Head of caudate nucleus (tissue), 42 donors: ENCODE data around the gene PPP1R17.

Experiments
- DNase-seq, 42 donors: peaks; one replicate each; pipeline versions ENCODE4 v3.0.0 to v3.0.0-alpha.2; 2020 to 2021; ENCODE audit warnings: mixed read lengths in 7 of 42
- intact Hi-C: fragments of 100-400 bp; cut with DNase I; formaldehyde crosslinking; loops from one replicate; pipeline ENCODE4 v1.15.0; 2022

Gene PPP1R17

DNA sequence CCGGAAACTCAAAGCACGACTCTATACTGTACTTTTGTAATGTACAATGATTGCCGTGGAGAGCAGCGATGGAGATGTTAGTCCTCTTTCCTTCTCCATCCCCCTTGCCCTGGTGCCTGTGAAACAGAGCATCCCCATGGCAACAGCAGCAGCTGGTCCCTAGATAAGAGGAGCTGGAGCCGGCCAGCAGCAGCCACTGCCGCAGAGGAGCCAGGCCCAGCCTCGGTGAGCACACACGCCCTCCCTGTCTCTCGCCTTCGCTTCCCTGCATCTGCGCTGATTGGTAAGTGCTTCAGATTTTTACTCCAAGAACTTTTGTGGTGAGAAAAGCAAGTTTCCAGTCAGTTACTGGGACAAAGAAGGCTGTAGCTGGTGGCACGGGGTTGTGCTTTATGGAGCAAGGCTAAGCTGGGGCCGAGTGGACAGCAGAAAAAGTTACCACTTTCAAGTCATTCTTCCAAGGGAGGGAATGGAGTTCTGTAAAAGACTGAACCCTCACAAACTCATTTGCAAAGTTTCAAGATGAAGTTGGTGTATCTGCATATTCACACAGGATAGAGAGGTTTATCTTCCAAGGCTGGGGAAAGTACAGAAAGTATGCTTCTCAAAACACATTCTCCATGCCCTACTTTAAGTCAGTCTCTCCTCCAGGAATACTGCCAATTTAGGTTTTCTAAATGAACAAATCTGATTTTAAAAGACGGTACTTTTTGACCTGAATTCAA lies at the start of gene PPP1R17:
Gene PPP1R17, plus strand, starts transcription at position 192 of the 725 bp plus-strand sequence. CDS start 5,227 bp downstream, outside the sequence.
- intact Hi-C loops = no loop called here
- DNase-seq = peak in 9 of 42 donors; percentile 2 to 47 (median 11)

DNA sequence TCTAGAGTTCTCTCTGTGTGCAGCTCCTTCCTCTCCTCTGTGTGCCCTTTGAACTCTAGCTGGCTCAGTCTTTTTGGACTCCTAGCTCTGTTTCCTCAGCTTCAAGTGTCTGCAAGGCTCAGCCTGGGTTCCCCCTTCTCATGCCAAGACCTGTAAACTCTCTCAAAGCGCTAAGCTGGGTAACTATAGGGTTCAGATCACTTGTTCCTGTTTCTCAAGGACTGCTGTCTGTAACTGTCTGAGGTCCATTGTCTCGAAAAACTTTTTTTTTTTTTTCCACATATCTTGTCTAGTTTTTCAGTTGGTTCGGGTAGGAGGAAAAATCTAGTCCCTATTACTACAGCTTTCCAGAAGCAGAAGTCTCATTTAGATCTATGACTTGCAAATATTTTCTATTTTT lies 46.6 kb upstream of the PPP1R17 start:
- no peak for DNase-seq
- intact Hi-C loops = loop anchor here (10.0 kb wide), 1 partner anchor 564 kb away; no protein-coding TSS in a partner anchor

- intact Hi-C loops = loop anchor here (10.0 kb wide), 1 partner anchor 562 kb away; no protein-coding TSS in a partner anchor
These were observed 44.3 kb upstream of the PPP1R17 start for GRCh38 chr7:31642681-31643115.

GRCh38 chr7:31646942-31647341 lies 40.1 kb upstream of the PPP1R17 start:
- DNase-seq = no peak
- intact Hi-C loops = loop anchor here (2.0 to 10.0 kb wide), 2 partner anchors 90 to 558 kb away; no protein-coding TSS in a partner anchor

More at GRCh38 chr7:31642681-31643115, 44.3 kb upstream of the PPP1R17 start:
- peak in 18 of 42 donors; percentile 4 to 57 (median 22) for DNase-seq

DNA sequence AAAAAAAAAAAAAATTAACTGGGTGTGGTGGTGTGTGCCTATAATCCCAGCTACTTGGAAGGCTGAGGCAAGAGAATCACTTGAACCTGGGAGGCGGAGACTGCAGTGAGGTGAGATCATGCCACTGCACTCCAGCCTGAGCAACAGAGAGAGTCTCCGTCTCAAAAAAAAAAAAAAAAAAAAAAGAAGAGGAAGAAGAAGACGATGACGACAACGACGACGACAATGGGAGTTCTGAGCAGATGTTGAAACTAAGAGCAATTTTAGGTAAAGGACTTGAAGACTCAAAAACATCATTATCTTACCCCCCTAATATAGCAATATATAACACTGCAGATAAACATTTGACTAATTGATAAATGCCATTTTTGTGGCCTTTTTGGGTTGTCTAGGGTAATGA lies 39.5 kb upstream of the PPP1R17 start:
- intact Hi-C loops = loop anchor here (2.0 to 10.0 kb wide), 2 partner anchors 89 to 557 kb away; no protein-coding TSS in a partner anchor
- no peak for DNase-seq

DNA sequence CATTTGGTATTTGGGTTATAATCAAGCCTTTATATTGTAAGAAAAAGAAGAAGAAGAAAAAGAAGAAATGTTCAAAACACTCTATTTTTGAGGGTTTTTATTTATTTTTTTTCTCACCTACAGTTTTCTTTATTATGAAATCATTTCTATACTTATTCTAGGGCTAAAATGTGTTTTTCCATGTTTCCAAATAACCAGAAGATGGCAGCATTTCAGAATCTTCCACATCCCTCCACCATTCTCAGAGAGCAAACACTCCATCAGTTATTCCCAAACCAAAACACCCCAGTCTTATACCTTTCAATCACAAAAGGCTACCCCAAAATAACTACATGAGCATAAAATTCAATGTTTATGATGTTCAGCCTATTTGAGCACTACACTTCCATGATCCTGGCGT lies 38.7 kb upstream of the PPP1R17 start:
- peak in 5 of 42 donors; percentile 3 to 42 (median 6) for DNase-seq
- intact Hi-C loops = loop anchor here (10.0 kb wide), 1 partner anchor 557 kb away; no protein-coding TSS in a partner anchor

DNA sequence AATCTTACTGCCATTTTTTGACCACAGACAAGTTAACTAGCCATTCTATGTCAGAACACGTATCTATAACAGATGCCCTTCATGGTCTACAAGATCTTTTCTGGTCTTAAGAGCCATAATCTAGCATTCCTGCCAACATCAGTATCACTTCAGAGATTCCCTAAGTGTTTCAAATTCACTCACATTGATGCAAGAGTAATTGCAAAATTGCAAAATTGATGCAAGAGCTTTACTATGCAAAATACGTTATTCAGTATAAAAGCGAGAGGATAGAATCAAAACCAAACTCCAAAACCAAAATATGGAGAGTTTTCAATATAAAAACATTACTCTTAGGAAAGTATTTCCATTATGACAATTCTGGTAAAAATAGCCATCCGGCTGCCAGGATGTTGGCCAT lies 38.1 kb upstream of the PPP1R17 start:
- intact Hi-C loops = loop anchor here (10.0 kb wide), 1 partner anchor 556 kb away; no protein-coding TSS in a partner anchor

GRCh38 chr7:31651234-31652062 lies 35.6 kb upstream of the PPP1R17 start:
- intact Hi-C loops = no loop called here
- DNase-seq = no peak

More for the DNA sequence above, 38.1 kb upstream of the PPP1R17 start:
- no peak for DNase-seq

DNA sequence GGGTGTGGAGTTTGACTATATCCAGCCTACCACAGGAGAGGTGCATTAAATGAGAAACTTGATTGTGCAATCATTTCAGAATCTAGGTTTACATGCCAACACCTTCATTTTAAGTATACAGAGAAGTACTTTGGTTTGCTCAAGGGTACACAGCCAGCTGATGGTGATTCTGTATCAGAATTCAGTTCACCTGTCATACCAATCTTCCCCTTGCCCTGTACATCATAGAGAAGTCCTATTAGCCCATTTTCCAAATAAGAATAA lies 35.0 kb upstream of the PPP1R17 start:
- intact Hi-C loops = no loop called here

GRCh38 chr7:31663072-31663471 lies 23.9 kb upstream of the PPP1R17 start:
- intact Hi-C loops = no loop called here
- no peak for DNase-seq

More for the DNA sequence above, 35.0 kb upstream of the PPP1R17 start:
- no peak for DNase-seq

- no peak for DNase-seq
- intact Hi-C loops = no loop called here
These were observed 22.1 kb upstream of the PPP1R17 start for GRCh38 chr7:31664890-31665289.

DNA sequence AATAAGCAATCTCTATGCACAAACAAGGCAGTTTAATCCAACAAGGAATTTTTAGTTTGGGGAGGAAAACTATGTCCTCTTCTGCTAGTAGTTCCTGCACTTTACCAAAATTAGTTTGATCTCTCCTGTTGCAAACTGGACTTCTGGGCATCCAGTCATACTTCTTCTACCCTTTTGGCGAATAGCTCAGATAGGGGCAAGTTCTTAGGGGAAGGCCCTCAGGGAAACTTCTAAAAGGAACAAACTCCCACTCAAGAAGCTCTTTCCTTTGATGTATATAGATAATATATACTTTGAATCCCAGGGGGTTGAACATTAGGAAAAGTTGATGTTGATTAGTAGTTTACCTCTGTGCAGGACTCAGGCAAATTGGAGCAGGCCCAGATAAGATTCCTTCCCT lies 21.5 kb upstream of the PPP1R17 start:
- no peak for DNase-seq
- intact Hi-C loops = no loop called here

- no peak for DNase-seq
- intact Hi-C loops = no loop called here
These were observed 17.6 kb upstream of the PPP1R17 start for GRCh38 chr7:31669461-31669860.

- intact Hi-C loops = no loop called here
- no peak for DNase-seq
These were observed 7.3 kb upstream of the PPP1R17 start for GRCh38 chr7:31679574-31680305.

DNA sequence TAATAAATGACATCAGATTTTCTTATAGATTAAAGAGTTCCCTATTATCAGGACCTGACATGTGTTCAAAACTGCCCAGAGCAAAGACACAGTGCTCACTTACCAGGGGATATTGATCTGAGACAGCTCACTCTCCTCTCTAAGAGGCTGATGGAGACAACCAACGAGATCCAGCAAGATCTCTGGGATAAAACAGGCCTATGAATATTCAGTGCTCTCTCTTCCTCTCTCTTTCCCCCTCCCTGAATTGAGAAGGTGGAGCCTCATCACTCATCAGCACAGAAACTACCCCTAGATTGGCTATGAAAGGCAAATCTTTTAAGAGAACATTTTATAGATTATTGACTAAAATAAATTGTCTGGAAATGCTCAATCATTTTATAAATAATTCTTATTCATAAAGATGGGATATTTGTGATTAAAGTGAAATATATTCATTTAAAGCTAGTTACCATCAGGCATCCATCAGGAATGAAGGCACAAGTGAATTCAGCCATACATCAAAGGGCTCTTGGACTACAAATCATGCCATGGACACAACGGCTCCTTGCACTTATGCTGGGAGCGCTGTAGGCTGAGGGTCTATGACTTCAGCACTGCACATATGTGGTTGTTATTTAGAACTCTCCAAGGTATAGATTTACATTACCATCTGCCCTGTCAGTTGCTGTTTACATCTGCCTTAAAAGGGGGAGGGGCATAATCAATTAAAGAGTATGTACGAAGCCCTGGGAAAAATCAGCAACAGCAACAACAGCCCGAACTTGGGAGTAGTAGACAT lies 3.4 kb upstream of the PPP1R17 start:
- no peak for DNase-seq
- intact Hi-C loops = no loop called here

DNA sequence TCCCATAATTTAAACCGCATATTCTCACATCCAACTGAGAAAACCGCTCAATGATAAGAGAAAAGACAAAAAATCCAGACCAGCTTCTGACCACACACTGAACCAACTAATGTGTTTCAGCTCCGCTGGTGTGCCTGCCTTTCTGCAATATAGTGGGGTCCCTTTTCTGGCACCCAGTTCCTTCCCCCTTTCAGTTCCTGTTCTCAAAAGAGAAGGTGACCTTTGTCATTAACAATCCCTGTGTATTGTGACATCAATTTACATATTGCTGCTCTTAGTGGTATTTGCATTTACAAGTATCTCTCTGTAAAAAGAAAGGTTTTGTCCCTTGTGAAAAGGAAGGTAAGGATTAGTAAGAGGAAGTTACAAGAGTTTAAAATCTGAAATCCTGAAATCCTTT lies 1.4 kb downstream of the PPP1R17 start:
- peak in 1 of 42 donors; percentile 7 for DNase-seq
- intact Hi-C loops = no loop called here

- intact Hi-C loops = no loop called here
- no peak for DNase-seq
These were observed 2.0 kb downstream of the PPP1R17 start for GRCh38 chr7:31688996-31689395.

DNA sequence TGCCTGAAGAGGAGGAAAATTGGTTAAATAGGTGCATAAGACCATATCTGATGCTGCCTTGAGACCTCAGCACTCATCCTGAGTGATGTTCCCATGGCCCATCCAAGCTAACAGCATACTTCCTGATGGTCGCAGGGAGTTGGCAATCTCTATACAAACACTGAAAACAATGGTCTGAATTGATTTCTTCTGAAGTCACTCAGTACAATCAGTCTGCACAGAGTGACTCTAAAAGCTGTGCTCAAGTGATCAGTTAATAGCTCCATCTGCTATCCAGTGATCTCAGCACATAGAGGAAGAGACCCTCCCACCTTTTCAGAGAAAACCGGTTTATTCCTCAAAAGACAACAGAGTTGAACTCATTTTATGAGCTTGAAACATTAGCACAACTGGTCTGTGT lies 3.9 kb downstream of the PPP1R17 start:
- intact Hi-C loops = no loop called here
- no peak for DNase-seq

GRCh38 chr7:31692451-31692850 lies 5.4 kb downstream of the PPP1R17 start:
- no peak for DNase-seq
- intact Hi-C loops = no loop called here
